ENCODE data around the gene SLC13A2. TPM values are rescaled to one million over a fixed set of nuclear protein-coding genes. Genes with fewer than 3 reads are reported as not detected.

SLC13A2 gene
- total and polyA plus RNA-seq, 2 experiments from 2014 or later: not detected

DNA sequence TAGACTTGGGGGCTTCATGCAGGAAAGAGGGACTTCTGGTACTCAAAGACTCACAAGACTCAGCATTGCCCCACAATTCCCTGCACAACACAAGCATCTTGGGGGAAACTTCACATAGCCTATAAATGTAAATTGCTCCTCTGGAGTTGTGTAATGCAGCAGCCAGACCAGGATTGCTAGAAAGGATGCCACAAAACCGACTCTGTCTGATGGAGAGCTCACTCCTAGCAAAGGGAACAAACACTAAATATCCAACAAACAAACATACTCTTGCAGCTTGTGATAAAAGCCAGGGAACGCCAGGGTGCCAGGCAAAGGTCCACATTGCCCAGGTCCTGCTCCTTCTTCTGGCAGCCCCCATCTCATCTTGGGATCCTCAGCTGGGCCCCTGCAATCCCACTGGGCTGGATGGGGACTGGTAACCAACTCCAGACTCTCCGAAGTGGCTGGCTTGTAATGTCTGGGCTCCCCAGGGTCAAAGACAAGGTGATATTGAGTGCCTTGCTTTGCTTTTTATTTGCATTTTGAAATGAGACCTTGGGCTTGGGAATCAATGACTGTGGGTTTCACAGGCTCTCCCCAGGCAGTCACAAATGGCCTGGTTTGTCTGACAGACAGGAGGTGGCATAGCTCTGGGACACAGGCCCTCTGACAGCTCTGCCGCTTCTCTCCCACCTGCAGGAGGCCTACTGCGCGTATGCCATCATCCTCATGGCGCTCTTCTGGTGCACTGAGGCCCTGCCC, 15.3 kb downstream of the SLC13A2 start:
- DNase-seq (ENCODE audit: low spot score) (no peak), ATAC-seq (no peak)
- Histone ChIP-seq H3K27ac (ENCODE audit: low read depth) (no peak overlapping the region), H3K27me3 (ENCODE audit: insufficient read depth) (no peaks in the 10 kb centered on the region), H3F3A (replicated peaks; ENCODE audit: low read depth) (no peaks in the 10 kb centered on the region), H3K79me2 (replicated peaks; ENCODE audit: insufficient read depth) (no peaks in the 10 kb centered on the region), H3K4me1 (ENCODE audit: insufficient read depth) (no peaks in the 10 kb centered on the region), H3K4me2 (no peak overlapping the region), H3K36me3 (ENCODE audit: insufficient read depth) (no peaks in the 10 kb centered on the region), H3K4me3 (no peak overlapping the region), H2AFZ (no peak overlapping the region), H3K9me2 (ENCODE audit: insufficient read depth) (no peaks in the 10 kb centered on the region), H4K20me1 (replicated peaks; ENCODE audit: insufficient read depth) (no peaks in the 10 kb centered on the region)
- H3K27ac Mint-ChIP-seq: no peak overlapping the region
- H3K27me3 Mint-ChIP-seq (ENCODE audit: insufficient read depth, low read depth, poor library complexity): no peaks in the 10 kb centered on the region
- no peak overlapping the region for H3K4me3 Mint-ChIP-seq
- no peaks in the 10 kb centered on the region for H3K9me3 Mint-ChIP-seq
- H3K36me3 Mint-ChIP-seq (ENCODE audit: low read depth): no peaks in the 10 kb centered on the region
- TF ChIP-seq CTCF (conservative IDR thresholded peaks at IDR 0.05; ENCODE audit: low read depth in 2 of 2): no peak
- no peak for TF ChIP-seq ZNF331 (CRISPR knock-in tag; IDR thresholded peaks at IDR 0.05; ENCODE audit: low read depth)
- no peak for TF ChIP-seq EZH2phosphoT487 (IDR thresholded peaks at IDR 0.05; ENCODE audit: unreplicated experiment)
- no peak for TF ChIP-seq JUNB (IDR thresholded peaks at IDR 0.05; ENCODE audit: unreplicated experiment)
- TF ChIP-seq NANOG (IDR thresholded peaks at IDR 0.05; ENCODE audit: borderline replicate concordance): no peak
- TF ChIP-seq ZNF462 (CRISPR knock-in tag; IDR thresholded peaks at IDR 0.05): no peak
- no peak for TF ChIP-seq ETS1 (IDR thresholded peaks at IDR 0.05)
- TF ChIP-seq POLR2AphosphoS5 (IDR thresholded peaks at IDR 0.05; ENCODE audit: low read depth): no peak
- TF ChIP-seq, protein P1, sequence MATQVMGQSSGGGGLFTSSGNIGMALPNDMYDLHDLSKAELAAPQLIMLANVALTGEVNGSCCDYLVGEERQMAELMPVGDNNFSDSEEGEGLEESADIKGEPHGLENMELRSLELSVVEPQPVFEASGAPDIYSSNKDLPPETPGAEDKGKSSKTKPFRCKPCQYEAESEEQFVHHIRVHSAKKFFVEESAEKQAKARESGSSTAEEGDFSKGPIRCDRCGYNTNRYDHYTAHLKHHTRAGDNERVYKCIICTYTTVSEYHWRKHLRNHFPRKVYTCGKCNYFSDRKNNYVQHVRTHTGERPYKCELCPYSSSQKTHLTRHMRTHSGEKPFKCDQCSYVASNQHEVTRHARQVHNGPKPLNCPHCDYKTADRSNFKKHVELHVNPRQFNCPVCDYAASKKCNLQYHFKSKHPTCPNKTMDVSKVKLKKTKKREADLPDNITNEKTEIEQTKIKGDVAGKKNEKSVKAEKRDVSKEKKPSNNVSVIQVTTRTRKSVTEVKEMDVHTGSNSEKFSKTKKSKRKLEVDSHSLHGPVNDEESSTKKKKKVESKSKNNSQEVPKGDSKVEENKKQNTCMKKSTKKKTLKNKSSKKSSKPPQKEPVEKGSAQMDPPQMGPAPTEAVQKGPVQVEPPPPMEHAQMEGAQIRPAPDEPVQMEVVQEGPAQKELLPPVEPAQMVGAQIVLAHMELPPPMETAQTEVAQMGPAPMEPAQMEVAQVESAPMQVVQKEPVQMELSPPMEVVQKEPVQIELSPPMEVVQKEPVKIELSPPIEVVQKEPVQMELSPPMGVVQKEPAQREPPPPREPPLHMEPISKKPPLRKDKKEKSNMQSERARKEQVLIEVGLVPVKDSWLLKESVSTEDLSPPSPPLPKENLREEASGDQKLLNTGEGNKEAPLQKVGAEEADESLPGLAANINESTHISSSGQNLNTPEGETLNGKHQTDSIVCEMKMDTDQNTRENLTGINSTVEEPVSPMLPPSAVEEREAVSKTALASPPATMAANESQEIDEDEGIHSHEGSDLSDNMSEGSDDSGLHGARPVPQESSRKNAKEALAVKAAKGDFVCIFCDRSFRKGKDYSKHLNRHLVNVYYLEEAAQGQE (IDR thresholded peaks at IDR 0.05; ENCODE audit: unreplicated experiment): no peak
- TF ChIP-seq STAT1 (IDR thresholded peaks at IDR 0.05; ENCODE audit: unreplicated experiment): no peak
- no peak for TF ChIP-seq ZNF114 (CRISPR knock-in tag; IDR thresholded peaks at IDR 0.05)
- TF ChIP-seq CREB1 (CRISPR knock-in tag; IDR thresholded peaks at IDR 0.05; ENCODE audit: low read depth): no peak
- TF ChIP-seq EZH2 (IDR thresholded peaks at IDR 0.05; ENCODE audit: low read depth, unreplicated experiment): no peak
- H3K4me1 Mint-ChIP-seq: peaks cover 7% of the 10 kb centered on the region

Measured in GM23338 (cell line).